Measurements from ENCODE around the gene PLOD3. TPM values are rescaled to one million over a fixed set of nuclear protein-coding genes. Genes with fewer than 3 reads are reported as not detected.
"Not testable (repeated sequence)": the region's sequence is repeated elsewhere in the genome, so short reads cannot be mapped to it uniquely, and the experiment has no call there.

PLOD3 gene
- total and polyA plus RNA-seq, 9 of the 15 experiments (the other 6 are each of a cell fraction or from before 2014, with no cell fraction given), result 2.8 to 101 (median 30.9) TPM

- TF ChIP-seq ZNF512 (tag; IDR thresholded peaks at IDR 0.05) (peak; percentile 99), TOE1 (IDR thresholded peaks at IDR 0.05; ENCODE audit: borderline replicate concordance) (peak; percentile 61; the same call in 1 of the 2 replicates), E2F6 (IDR thresholded peaks at IDR 0.05; ENCODE audit: borderline replicate concordance in 1 of 2, extremely low read depth in 1 of 2, insufficient read depth in 1 of 2, insufficient read length in 1 of 2, low read depth in 1 of 2, low read length in 1 of 2, poor library complexity in 1 of 2, severe bottlenecking in 1 of 2) (peak; percentile 51 to 70)
- TF ChIP-seq TOE1 (CRISPR knock-in tag; IDR thresholded peaks at IDR 0.05; ENCODE audit: borderline replicate concordance, low read depth), result not testable (repeated sequence)
These were observed 46.8 kb upstream of the PLOD3 start (continued) for GRCh38 chr7:101264102-101264706.

GRCh38 chr7:101258243-101258731, 40.9 kb upstream of the PLOD3 start:
- Histone ChIP-seq H3K36me3 (ENCODE audit: control insufficient read depth, insufficient read depth, low read length) (no peaks in the 10 kb centered on the region), H3K4me1 (replicated peaks in 1 of 2; ENCODE audit: control insufficient read depth in 2 of 2, insufficient read depth in 2 of 2, low read length in 2 of 2) (no peaks in the 10 kb centered on the region; a peak in 1 of 5 replicates), H3K4me2 (ENCODE audit: insufficient read depth, low read length) (no peak overlapping the region), H3K27me3 (ENCODE audit: control insufficient read depth in 2 of 2, insufficient read depth in 2 of 2, low read length in 2 of 2) (peaks cover 7 to 36% of the 10 kb centered on the region in 2 experiments; a peak in 4 of 5 replicates), H3K27ac (ENCODE audit: extremely low read depth, low read depth, low read length) (no peak overlapping the region), H3K9me1 (ENCODE audit: control insufficient read depth, insufficient read depth, low read length) (no peaks in the 10 kb centered on the region), H3K79me2 (ENCODE audit: control insufficient read depth, insufficient read depth, low read length) (no peaks in the 10 kb centered on the region), H3K9ac (ENCODE audit: insufficient read depth in 1 of 2, low read depth in 2 of 2, low read length in 2 of 2) (no peak overlapping the region), H2AFZ (ENCODE audit: low read depth, low read length) (no peak overlapping the region), H3K9me3 (replicated peaks; ENCODE audit: control insufficient read depth, insufficient read depth, low read depth, low read length) (no peaks in the 10 kb centered on the region), H4K20me1 (replicated peaks; ENCODE audit: control insufficient read depth, insufficient read depth, low read length) (no peaks in the 10 kb centered on the region), H3K4me3 (no peak overlapping the region)
- no peak for TF ChIP-seq FOXA3 (CRISPR knock-in tag; conservative IDR thresholded peaks at IDR 0.05 in 1 of 2, IDR thresholded peaks at IDR 0.05 in 1 of 2)
- no peak for TF ChIP-seq PBX2 (CRISPR knock-in tag; IDR thresholded peaks at IDR 0.05; ENCODE audit: low read depth)
- TF ChIP-seq PBX2 (tag; conservative IDR thresholded peaks at IDR 0.05; ENCODE audit: low read depth), result 0 out of 2 replicates have a peak, but pooled peaks have one; percentile 37
- peak; percentile 23 for TF ChIP-seq MEIS2 (IDR thresholded peaks at IDR 0.05; ENCODE audit: partially characterized antibody)
- intact Hi-C loops (cut with micrococcal nuclease) (no loop called here), in situ Hi-C loops (cut with MboI) (no loop called here)
- no peak for DNase-seq (ENCODE audit: extremely low read depth in 1 of 4, low spot score in 3 of 4)
- ChIA-PET POLR2A (interaction anchor here (0.7 to 1.2 kb wide), 4 partner anchors 9 to 163 kb away, joined by 3 read pairs; no protein-coding TSS in a partner anchor), CTCF (ENCODE audit: low intra/inter-chr PET ratio) (no interaction called here)
- ATAC-seq, result no peak
- 31% methylated on average over 7 of the region's 7 CpGs for WGBS (ENCODE audit: insufficient coverage, low coverage, missing lambda C conversion rate)
- no TSS peak for BruUV-seq (replicated peaks)
- no peak for FAIRE-seq

Measured in K562 (cell line).